HG02588 (cell line): ENCODE results near the gene PXDN.
"Not testable (repeated sequence)": the region's sequence is repeated elsewhere in the genome, so short reads cannot be mapped to it uniquely, and the experiment has no call there.

Source experiments
- ATAC-seq: cut with Tn5 transposase; IDR thresholded peaks from one replicate; pipeline ENCODE4 v1.9.1; 2021; ENCODE audit warnings: mild to moderate bottlenecking, moderate library complexity; ENCODE audit not compliant: unreplicated experiment

The PXDN gene

GRCh38 chr2:1688161-1688560 lies 56.2 kb downstream of the PXDN start:
- ATAC-seq: no peak

- no peak for ATAC-seq
These were observed 57.1 kb downstream of the PXDN start for GRCh38 chr2:1687254-1687653.

- ATAC-seq: no peak
These were observed 57.6 kb downstream of the PXDN start for GRCh38 chr2:1686784-1687105.

GRCh38 chr2:1685957-1686783 lies 58.1 kb downstream of the PXDN start:
- ATAC-seq: no peak

- ATAC-seq: no peak
These were observed 59.0 kb downstream of the PXDN start for GRCh38 chr2:1685078-1685956.

GRCh38 chr2:1683297-1683696 lies 61.0 kb downstream of the PXDN start:
- ATAC-seq: no peak

- ATAC-seq: no peak
These were observed 62.2 kb downstream of the PXDN start for GRCh38 chr2:1682181-1682440.

GRCh38 chr2:1681323-1682180 lies 62.8 kb downstream of the PXDN start:
- ATAC-seq: no peak

- no peak for ATAC-seq
These were observed 63.3 kb downstream of the PXDN start for GRCh38 chr2:1681017-1681318.

- ATAC-seq: no peak
These were observed 63.9 kb downstream of the PXDN start for GRCh38 chr2:1680222-1681016.

GRCh38 chr2:1679488-1680039 lies 64.8 kb downstream of the PXDN start:
- ATAC-seq: not testable (repeated sequence)

- ATAC-seq: not testable (repeated sequence)
These were observed 65.2 kb downstream of the PXDN start for GRCh38 chr2:1679065-1679464.

- no peak for ATAC-seq
These were observed 65.7 kb downstream of the PXDN start for GRCh38 chr2:1678609-1679008.

GRCh38 chr2:1677821-1678165 lies 66.5 kb downstream of the PXDN start:
- no peak for ATAC-seq

- no peak for ATAC-seq
These were observed 67.1 kb downstream of the PXDN start for GRCh38 chr2:1676913-1677820.

- no peak for ATAC-seq
These were observed 68.0 kb downstream of the PXDN start for GRCh38 chr2:1676091-1676912.

- ATAC-seq: no peak
These were observed 68.7 kb downstream of the PXDN start for GRCh38 chr2:1675633-1676032.

GRCh38 chr2:1674766-1675397 lies 69.4 kb downstream of the PXDN start:
- no peak for ATAC-seq
